ENCODE measurements around the gene MSANTD2.

MSANTD2 gene

DNA sequence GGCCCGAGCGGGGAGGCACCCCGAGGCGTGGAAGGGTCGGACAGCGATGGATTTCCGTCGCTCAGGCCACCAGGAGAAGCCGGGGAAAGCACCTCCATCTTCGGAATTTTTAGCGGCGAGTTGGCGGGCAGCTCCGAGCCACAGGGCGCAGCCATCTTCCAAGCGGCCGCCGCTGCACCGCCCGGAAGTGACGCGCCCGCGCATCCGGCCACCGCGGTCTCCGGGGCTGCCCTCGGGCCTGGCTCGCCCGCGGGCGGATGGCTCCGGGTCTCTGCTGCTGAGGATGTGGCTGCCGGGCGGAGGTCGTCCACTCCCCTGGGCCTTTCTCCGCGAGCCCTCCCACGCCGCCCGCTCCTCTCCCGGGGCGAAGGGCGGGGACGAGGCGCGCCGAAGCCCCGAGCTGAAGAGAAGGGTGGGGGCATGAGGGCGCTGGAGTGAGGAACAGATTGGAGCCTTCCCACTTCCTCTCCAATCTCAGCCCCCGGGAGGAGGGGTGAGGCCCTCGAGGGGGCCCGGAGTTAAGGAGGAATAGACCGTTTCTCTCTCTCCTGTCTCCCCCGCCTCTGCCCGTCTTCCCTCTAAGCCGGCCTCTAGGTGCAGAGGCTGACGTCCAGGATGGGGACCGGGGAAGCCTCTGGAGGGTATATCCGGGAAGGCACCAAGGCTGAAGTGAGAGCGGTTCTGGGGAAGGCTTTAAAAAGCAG, at the start of gene MSANTD2:
MSANTD2 (minus strand) TSS at position 181 of the 704 bp plus-strand sequence; CDS start at position 155, 26 bp downstream.
- DNase-seq, result peak; percentile 88

DNA sequence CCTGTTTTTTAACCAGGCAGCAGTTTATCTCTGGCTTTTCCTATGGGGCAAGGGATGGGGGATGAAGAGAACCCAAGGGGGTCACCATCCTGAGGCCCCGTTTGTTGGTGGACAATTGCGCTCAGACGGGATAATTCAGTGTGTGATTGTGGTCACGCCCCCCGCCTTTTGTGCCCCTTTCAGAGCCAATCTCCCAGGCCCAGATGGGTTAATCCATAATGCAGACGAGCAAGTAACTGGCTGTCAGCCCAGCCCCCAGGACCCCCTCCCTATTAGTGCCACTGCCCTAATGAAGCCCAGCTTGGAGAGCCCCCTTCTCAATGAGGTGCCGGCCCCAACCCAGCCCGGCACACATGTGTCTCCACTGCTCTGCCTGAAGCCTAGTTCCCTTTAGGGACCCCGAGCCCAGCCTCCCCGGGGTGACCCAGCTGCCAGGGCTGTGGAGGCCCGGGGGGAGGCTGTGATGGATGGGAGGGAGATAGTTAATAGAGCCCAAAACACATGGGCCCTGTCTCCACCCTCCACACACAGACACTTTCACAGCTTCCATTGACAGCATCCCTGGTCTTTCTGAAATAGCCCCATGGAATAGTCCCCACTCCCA, 46.0 kb upstream of the MSANTD2 start:
- DNase-seq, result no peak

DNA sequence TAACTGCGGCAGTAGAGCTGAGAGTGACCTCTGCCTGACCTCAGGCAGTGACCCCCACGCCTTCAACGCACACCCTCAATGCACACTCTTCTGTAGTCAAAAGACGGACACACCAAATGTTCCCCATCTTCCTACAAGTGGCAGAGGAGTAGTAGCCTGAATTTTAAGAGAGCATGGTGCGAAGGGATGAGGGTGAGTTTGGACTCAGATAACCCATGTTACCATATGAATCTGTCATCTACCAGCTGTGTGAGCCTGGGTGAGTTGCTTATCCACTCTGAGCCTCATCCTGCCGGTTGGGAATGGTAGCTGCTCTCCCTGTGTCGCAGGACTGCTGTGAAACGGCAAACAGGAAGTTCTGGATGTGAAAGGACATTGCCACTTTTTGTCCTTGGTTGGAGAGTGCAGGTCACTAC, 44.5 kb upstream of the MSANTD2 start:
- no peak for DNase-seq

DNA sequence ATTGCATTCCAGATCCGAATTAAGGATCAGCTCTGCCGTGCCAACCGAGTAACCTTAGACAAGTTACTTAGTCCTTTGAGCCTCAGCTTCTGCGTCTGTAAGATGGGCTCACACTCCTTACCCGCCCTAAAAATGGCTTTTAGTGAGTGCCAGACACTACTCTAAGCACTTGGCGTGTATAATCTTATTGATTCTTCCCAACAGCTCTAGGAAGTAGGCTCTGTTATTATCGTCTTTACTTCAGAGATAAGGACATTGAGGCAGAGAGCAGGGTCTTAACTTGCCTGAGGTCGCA, 43.4 kb upstream of the MSANTD2 start:
- no peak for DNase-seq

DNA sequence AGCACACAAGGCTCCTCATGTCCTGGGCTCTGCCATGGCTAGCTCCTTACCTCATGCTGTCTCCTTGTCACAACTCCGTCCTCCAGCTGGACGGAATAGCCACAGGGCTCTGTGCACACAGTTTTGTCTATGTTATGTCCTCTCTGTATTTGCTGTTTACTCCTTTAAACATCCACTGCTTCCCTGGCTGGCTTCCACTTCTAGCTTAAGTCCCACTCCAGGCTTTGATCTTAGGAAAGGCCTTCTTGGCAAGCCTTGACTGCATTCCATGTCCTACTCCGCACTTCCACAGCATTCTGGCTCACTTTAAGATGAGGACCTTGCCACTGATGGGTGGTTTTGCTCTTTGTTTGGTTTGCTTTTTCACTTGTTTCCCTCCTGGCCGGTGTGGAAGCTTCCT, 42.1 kb upstream of the MSANTD2 start:
- DNase-seq, result no peak

DNA sequence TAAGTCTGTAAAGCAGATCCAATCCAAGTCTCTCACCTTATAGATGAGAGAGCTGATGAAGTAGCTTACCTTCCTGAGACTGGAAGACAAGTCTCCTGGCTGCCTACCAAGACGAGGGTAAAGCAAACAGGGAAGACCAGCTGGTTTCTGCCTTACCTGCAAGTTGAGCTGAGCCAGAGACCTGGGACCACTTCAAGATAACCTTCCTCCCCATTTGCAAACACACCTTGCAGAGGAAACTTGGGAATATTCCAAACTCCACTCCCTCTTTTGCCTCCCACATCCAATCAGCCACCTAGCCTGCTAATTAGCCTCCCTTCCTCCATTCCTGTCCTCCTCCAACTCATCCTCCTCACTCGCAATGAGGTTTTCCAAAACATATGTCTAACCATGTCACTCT, 41.6 kb upstream of the MSANTD2 start:
- no peak for DNase-seq

DNA sequence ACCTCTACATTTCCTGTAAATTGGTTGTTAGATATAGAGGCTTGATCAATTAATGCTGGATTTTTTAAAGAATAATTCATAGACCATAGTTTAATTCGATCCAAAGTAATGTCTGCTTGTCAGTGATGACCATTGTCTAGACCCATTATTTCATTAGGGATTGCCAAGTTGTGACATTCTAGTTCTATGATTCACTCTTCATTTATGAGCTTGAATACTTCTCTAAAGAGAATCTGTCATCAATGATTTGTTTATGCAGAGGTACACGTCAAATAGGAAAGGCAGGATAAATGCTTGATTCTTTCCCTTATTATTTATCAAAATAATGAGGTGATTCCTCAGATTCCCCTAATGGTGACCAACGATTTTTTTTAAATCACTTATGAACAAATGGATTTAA, 41.0 kb upstream of the MSANTD2 start:
- no peak for DNase-seq

DNA sequence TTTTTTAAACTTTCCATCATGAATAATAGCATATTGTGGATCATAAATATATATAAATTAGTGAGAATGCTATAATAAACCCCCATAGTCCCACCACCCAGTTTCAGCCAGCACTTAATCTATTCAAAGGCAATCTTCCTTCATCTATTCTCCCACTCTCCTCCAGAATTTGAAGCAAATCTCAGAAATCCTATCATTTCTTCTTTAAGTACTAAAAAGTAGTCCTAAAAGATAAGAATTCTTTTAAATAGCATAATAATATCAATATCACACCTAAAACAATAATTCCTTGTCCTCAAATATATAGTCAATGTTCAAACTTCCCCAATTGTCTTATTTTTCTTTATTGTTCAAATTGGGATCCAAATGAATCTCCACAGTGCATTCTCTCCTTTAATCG, 40.5 kb upstream of the MSANTD2 start:
- DNase-seq, result no peak

DNA sequence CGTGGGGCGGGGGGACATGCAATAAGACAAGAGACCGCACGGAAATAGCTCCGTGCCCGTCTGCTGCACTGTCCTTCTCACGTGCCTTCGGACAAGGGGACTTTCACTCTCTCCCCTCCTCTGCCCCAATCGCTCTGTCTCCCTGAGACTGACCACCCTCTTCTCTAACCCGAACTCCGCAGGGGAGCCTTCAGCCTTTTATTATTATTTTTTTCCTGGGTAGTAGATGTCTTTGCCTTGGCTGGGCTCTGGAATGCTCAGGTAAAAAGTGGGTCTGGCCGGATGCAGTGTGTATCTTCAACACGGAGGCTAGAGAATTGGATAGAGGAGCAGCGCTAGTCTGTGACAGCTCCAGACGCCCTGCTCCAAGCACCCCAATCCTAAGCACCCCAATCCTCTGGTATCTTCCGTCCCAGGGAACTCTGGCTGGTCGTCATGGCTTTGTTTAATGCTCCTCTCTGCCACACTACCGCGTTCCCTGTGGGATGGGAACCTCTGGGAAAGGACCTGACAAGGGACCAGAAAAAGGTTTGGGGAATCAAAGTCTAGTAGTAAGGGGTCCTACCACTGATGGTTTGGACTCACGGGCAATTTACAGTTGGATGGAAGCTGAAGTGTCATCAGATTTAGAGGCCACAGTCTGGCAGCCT, 39.9 kb upstream of the MSANTD2 start:
- DNase-seq, result no peak

DNA sequence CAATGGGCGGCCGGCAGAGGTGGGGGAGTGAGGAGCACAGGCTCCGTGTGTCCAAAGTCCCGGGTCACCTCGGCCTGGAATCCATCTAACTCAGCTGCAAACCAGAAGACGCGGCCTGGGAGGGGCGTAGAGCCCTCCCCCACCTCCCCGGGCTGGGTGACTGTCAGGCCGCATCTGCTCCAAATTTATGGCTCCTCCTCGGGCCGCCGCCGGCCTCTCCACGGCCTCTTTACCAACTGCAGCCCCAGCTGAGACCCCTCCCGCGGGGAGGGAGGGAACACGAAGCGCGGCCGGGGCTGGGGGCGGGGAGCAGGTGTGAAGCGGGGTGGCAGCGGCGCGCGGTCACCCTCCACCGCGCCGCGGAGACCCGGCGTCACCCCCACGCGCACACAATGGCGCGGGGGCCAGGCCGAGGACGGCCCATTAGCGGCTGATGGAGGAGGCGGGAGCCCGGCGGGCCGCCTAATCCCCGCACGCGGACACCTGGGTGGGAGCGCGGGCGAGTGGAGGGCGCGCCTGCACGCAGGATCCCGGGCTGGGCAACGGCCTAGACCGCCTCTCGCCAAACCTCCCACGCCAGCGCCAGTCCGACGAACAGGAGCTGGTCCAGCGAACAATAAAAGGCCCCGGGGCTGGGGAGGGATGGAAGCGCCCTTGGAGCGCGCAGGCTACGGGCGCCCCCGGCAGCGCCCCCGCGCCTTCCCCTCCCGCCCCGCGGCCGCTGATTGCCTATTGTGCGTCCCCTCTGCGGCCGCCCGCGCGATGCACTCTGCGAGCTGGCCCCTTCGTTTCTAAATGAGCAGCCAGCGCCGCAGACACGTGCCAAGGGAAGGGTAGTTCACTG, 39.1 kb upstream of the MSANTD2 start:
- DNase-seq, result no peak

DNA sequence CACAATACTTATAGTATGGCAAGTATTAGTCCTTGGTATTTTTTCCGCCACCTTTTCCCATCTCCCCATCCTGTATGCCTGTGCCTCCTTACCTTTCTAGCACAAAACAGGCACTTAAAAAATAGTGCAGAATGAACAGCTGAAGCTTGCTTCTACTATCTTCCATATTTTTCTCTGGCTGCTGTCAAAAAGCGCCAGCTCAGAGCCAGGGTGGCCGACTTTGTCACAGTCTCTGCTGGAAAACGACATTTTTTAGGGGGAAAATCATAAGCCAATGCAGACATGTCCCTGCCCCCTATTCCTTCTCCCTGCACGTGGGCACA, 38.6 kb upstream of the MSANTD2 start:
- DNase-seq, result no peak

DNA sequence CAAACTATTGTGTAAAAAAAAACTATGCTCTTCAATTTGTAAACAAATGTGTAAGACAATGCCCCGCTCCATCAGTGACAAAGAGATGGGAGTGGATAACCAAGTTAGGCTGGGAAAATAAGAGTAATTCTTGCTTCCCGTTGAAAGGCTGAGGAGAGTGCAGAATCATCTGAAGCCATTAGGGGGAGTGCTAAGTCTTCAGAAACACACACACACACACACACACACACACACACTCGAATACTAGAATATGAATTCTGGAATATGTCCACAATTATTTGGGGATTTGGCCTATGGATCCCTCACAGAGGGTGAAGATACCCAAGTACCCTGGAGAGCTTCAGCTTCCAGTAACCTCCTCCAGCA, 37.3 kb upstream of the MSANTD2 start:
- DNase-seq, result no peak

DNA sequence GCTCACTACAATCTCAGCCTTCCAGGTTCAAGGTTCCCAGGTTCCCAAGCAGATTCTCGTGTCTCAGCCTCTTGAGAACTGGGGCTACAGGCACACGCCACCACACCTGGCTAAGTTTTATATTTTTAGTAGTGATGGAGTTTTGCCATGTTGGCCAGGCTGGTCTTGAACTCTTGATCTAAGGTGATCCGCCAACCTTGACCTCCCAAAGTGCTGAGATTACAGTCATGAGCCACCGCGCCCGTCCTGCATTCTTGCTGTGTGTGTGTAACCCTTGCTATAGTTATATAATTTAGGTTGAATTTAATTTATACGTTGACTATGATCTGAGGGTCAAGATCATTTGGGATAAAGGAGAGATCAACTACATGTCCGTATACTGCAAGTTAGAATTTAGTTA, 35.7 kb upstream of the MSANTD2 start:
- no peak for DNase-seq

DNA sequence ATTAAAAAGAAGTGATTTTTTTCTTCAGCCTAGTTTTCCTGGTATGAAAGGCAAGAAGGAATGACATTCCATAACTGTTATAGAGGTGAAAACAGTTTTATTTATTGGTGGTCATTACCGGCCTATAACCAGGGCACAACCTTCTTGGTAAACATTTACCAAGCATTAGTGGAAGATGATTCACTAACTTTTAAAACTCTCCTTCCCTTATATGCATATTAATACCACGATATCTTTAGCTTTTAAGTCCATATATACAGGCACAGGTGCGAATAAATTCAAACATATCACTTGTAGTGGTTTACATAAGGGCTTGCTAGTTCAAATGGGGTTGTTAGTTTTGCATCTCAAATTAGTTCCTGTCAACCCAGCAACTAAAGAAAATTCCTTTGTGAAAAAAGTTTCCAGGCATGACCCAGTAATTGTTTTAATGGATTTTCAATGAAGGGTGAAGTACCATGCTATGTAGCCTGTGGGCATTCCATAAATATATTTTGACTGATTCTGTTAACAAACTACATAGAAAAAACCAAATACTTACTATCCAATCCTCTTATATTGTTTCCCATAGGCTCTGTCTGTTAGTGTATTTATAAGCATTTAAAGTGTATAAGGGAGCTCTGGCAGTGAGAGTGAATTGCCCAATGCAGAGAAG, 34.4 kb upstream of the MSANTD2 start:
- no peak for DNase-seq

DNA sequence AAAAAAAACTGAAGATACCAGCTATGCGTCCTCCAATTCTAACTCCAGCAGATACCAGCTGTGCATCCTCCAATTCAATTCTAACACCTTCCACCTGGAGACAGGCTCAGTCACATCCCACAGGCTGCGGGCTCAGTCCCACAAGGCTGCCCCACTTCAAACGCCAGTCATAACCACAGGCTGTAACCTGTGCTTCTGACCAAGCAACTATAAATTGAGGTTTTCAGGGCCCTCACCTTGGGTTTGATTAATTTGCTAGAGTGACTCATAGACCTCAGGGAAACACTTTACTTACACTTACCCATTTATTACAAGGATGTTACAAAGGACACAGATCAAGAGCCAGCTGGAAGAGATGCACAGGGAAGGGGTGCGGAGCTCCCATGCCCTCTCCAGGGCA, 32.4 kb upstream of the MSANTD2 start:
- no peak for DNase-seq

DNA sequence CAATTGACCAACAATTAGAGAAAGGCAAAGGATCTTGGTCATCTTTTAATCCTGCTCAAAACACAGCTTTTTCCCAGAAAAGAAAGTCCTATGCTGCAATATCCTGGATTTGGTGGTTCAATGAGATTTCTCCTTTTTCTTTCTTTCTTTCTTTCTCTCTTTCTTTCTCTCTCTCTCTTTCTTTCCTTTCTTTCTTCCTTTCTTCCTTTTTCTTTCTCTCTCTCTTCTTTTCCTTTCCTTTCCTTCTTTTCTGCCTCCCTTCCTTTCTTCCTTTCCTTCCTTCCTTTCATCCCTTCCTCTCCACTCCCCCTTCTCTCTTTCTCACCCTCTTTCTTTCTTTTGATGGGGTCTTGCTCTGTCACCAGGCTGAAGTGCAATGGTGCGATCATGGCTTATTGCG, 31.7 kb upstream of the MSANTD2 start:
- DNase-seq, result no peak

DNA sequence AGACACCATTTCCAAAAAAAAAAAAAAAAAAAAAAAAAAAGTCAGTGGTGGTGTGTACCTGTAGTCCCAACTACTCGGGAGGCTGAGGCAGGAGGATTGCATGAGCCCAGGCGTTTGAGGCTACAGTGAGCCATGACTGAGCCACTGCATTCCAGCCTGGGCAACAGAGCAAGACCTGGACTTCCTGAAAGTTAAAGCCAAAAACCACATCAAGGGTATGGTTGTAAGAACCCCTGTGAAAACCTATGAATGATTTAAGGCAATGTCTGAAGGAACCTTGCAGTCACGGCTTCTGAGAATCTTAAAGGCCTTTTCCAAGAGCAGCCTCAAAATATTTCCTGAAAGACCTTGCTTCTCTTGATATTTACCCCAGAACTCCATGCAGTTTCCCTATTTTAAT, 30.5 kb upstream of the MSANTD2 start:
- no peak for DNase-seq

DNA sequence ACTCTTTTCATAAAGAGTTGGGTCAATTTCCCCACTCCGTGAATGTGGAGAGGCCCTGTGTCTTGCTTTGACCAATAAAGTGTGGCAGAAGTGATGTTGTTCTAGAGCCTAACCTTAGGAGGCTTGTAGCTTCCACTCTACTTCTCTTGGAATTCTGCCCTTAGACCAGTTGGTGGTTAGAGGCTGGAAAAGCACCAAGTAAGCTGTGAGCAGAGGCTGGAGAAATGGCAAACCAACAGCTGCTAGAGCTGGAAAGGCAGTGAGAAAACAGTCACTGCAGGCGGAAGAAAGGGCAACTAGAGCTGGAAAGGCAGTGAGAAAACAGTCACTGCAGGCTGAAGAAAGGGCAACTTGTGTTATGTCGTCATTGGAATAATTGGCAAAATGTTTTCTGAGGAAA, 29.8 kb upstream of the MSANTD2 start:
- DNase-seq, result no peak

DNA sequence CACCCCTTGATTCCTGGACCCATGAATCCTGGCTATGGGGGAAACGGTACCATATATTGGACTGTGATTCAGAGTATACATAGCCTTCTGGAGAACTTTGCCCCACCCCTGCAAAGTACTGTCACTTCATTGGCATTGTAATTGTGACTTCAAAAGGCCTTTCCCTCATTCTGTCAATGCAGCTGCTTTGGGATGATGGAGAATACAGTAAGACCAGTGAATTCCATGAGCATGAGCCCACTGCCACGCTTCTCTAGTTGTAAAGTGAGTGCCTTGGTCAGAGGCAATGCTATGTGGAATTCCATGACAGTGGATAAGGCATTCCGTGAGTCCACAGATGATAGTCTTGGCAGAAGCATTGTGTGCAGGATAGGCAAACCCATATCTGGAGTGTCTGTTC, 25.7 kb upstream of the MSANTD2 start:
- no peak for DNase-seq

DNA sequence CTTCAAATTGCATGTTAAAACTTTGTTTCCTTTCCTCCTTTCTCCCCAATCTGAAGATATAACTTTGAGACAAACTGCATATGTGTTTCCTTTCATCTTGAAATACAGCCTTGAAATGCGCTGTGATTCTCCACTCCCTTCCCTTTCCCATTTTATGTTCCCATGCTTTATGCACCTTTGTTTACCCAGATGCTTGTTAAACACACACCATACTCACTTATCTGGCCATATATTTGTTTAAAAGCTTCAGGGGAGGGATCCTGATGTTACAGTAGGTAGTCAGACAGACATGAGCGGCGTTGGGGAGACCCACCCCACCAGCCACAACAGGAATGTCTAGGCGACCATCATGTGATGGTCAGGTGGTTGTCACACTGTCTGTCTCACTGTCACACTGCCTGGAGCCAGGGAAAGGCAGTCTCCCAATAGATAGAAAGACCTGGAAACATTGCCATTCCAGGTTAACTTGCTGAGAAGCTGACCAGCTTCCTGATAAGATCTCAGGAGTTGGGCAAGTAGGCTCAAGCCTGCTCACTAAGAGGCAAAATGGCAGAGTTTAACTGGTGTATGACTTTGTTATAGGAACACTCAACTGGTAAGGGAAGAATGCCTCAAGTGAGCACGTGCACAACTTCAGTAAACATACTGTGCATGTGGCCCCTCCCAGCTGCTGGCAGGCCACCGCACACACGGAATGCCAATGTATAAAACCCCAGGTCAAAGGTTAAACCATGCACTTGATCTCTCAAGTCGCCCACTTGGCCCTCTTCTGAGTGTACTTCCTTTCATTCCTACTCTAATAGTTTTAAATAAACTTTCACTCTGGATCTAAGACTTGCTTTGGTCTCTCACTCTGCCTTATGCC, 23.5 kb upstream of the MSANTD2 start:
- no peak for DNase-seq

DNA sequence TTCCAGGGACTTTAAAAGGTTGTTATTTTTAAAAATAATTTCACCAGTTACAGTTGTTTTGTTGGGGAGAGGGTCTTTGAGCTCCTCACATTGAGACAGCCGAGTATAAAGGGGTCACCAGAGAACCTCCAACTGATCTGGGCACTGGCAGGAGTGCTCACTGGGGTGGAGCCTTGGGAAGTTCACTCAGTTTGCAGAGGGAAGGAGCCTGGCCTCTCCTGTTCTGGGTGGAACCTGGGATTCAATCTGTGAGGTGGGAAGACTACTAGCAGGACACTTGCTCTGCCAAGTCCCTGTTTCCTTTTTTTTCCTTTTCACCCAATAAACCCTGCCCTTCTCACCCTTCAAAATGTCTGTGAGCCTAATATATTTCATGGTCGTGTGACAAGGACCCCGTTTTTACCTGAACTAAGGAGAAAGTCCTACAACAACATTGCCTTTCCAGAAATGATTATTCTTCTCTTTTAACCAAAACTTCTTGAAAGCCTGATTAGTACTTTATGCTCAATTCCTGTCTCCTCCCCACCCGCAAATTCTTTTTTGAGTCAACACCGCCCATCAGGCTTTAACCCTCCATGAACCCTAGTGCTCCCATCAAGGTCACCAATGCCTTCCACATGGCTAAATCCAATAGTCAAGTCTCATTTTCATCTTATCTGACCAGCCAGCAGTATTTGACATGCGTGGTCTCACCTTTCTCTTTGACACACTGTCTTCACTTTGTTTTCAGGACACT, 22.0 kb upstream of the MSANTD2 start:
- no peak for DNase-seq

DNA sequence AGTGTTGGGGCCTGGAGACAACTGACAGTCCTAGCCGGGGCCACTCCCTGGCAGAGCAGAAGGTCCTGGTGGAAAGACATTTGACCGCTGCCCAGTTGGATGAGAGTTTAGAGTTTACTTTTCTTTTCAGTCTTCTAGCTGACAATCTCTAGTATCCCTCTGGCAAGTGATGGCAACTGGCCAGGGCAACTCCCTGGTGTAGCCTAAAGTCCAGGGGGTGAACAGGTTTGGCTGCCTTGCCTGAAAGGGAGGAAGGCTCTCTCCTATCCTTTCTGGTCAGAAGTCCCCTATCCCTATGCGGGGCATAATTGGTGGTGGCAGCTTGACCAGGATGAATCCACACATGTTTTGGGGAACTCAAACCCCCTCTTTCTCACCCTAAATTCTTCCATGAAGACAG, 16.8 kb upstream of the MSANTD2 start:
- DNase-seq, result no peak

Data from stimulated activated CD8-positive, alpha-beta memory T cell treated with anti-CD3 and anti-CD28 coated beads, Interleukin-4, amount 100 ng/mL, for 48 hours (primary cell).